ENCODE results near the gene AREL1.

The AREL1 gene

DNA sequence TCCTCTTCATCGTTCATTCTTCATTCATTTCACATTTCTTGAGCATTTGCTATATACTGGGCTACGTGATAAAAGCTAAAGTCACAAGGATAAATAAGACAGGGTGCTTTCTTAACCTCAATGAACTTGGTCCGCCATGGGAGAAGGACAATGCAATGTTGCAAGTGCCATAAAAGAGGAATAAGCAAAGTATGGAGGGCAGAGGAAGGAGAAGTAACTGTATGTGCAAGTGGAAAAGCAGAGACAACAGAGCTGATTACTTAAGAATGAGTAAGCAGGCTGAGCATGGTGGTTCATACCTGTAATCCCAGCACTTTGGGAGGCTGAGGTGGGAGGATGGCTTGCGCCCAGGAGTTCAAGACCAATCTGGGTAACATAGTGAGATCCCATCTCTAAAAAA lies 14.4 kb downstream of the AREL1 start:
- Histone ChIP-seq H3K27ac (no peak overlapping the region), H3K4me3 (no peak overlapping the region)

DNA sequence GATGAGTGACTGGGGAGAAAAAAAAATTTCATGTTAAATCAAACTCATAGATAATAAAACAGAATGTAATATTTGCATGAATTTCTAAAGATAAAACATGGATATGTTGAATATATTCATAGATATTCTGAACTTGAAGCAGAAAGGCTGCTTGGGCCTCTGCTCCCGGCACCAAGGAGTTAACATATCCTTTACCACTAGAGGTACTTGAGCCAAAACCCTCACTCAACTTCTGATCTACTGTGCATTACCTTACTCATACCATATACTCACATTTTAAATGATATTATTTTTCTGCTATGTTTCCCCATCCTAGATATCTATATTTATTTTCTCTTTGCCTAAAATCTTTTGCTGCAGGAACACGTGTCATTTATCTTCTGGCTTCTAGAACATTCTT lies 14.9 kb downstream of the AREL1 start:
- Histone ChIP-seq H3K4me3 (no peak overlapping the region), H3K27ac (no peak overlapping the region)

DNA sequence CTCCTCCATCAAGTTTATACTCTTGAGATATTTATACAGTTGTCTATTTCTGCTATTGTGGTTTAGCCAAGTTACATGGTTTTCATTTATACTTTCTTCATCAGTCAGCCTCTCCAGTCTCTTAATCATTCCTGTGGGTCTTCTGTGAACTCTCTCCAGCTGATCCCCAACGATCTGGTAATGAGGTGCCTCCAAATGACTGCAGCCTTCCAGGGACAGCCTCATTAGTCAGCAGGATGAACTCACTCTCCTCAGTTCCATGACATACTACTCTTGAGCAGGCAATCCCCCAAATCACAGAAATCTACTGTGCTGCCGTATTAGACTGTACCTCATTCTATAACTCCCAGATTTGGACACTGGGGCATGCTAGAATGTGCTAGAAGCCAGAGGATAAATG lies 15.3 kb downstream of the AREL1 start:
- H3K4me3 ChIP-seq, result no peak overlapping the region
- no peak overlapping the region for H3K27ac ChIP-seq

DNA sequence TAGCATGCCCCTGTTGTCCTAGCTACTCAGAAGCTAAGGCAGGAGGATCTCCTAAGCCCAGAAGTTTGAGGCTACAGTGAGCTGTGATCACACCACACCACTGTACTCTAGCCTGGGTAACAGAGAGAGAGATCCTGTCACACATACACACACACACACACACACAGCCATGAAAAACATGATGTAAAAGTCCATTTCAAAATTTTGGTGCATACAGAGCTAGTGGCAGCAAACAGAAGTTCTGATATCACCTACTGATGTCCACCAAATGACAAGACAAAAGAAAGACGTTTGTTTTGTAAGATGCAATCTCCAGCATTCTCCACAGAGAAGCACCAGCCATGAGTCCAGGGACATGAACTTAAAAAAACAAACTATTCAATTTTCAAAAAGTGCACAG lies 15.9 kb downstream of the AREL1 start:
- Histone ChIP-seq H3K27ac (no peak overlapping the region), H3K4me3 (no peak overlapping the region)

DNA sequence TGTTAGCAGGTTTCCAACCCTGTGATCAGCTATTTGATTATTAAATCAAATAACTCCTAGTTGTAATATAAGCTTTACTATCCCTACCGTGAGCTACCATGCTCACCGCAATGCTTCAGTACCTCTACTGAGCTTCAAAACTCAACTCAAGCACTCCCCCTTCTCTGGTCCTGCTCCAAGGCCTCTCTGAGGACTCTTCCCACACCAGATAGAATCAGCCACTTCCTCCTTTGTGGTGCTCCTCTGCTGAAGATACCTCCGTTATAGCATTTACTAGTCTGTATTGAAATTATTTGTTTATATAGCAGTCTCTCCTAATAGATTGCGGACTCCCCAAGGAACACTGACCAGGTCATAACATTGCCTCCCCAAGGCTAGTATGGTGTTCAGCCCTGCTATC lies 17.5 kb downstream of the AREL1 start:
- Histone ChIP-seq H3K27ac (no peak overlapping the region), H3K4me3 (no peak overlapping the region)

DNA sequence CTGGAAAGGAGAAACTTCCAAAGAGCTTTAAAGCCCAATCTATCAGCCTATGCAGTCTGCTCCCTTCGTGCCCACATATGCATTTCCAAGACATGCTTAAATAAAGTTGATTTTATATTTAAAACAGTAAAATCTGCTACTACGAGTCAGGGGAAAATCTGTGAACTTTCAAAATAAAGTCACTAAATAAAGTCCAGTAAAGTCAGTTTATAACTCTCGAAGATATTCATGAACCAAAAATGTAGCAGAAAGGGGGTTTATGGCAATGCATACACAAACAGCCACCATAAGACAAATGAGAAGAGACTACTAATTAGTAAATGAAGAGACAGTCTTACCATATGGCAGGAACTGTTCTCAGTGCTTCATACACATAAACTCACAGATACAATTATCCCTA lies 19.7 kb downstream of the AREL1 start:
- Histone ChIP-seq H3K27ac (no peak overlapping the region), H3K4me3 (no peak overlapping the region)

DNA sequence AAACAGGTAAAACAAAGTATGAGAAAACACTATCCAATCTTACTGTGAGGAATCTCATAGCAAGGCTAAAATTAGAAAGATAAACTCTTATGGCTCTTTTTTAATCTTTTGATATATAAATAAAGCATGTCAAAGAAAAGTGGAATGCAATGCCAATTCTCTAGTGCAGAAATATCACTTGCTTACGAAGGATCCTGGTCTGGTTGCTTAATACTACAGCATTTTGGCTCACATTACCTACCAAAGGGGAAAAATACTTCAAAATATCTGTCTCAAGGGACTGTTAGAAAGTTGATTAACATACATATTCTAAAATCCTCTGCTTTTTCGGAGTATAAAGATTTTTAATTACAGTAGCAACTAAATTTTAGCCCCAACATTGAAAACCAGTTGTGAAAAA lies 21.4 kb downstream of the AREL1 start:
- Histone ChIP-seq H3K4me3 (no peak overlapping the region), H3K27ac (no peak overlapping the region)

DNA sequence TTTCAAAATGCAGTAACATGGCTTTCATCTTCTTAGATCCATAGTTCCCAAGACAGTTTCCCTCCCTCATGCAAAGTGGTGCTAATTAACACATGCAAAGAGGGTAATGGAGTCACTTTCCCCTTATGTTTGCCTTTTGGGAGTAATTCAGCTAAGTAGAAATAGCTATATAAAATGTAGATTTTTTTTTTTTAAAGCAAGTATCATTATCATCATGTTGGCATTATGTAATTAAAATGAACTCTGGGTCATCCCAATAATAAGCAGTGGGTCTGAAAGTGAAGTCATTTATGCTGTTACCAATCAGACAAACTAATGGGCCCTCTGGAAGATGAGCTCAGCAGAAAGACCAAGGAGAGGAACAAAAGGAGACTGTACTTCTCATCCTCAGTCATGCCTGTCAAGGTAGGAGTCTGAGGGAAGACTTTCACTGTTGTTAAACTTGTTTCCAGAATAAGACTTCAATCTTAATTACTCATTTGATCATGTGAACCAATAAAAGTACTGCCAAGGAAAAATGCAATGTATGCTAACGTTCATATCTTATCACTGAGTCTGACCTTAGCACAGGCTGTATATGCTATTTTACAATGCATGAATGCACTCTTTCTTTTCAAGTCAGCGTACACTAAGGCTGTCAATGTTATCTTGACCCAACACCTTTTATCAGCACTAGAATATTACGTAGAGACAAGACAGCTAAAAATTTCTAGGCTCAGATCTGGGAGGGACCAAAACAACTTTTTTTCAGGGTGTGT lies 26.8 kb downstream of the AREL1 start:
- no peak overlapping the region for H3K4me3 ChIP-seq
- no peak overlapping the region for H3K27ac ChIP-seq

DNA sequence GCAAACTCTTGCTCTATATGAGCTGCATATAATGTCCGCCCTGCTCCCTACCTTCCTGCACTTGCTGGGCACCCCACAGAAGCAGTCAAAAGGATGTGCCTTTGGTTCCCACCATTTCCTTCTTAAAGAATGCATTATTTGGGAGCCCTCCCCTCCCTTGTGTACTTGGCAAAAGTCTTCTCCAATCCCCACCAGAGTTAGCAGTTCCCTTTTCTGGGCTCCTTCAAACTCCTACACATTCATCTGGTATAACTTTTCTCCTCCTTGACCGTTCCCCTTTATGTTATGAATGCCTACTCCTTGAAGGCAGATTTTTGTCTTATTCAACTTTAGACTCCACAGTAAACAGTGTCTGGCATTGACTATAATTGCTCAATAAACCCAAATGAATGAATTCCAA lies 27.8 kb downstream of the AREL1 start:
- Histone ChIP-seq H3K27ac (no peak overlapping the region), H3K4me3 (no peak overlapping the region)

DNA sequence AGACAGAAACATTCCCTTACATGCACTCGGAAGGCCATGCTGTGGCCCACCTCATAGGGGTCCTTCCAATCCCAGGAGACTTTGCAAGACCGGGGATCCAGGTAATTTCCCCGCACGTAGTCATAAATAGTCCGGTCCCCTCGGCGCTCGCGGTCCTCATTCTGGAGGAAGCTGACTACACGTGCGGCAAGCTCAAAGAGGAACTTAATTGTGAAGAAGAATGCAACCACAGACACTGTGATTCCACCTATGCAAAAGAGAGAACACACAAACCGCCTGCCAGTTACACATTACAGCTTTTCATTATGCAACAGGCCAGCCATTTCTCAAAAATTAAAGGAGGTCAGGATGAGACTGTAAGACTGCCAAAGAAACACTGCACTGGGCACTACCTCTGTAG lies 28.4 kb downstream of the AREL1 start:
- Histone ChIP-seq H3K27ac (no peak overlapping the region), H3K4me3 (no peak overlapping the region)

DNA sequence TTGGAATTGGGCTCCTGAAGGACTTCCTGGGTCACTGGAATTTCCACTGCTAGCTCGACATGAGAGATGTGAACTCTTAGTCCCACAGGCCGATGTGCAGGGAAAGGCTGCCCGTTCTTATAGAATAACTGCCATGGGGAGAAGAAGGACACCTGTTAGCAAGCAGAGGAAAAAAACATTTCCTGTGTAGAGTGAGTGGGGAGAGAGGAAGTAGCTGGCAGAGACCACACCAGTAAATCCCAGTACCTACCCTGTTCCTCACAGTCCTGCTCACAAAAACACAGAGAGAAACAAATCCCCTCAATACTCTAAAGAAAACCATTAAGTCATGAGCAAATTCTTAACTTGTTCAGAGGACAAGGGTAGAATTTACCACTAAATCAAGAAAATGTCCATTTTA lies 29.5 kb downstream of the AREL1 start:
- peak overlapping the region in 2 of 21 experiments; percentile 0 to 10 for H3K27ac ChIP-seq
- H3K4me3 ChIP-seq, result no peak overlapping the region

DNA sequence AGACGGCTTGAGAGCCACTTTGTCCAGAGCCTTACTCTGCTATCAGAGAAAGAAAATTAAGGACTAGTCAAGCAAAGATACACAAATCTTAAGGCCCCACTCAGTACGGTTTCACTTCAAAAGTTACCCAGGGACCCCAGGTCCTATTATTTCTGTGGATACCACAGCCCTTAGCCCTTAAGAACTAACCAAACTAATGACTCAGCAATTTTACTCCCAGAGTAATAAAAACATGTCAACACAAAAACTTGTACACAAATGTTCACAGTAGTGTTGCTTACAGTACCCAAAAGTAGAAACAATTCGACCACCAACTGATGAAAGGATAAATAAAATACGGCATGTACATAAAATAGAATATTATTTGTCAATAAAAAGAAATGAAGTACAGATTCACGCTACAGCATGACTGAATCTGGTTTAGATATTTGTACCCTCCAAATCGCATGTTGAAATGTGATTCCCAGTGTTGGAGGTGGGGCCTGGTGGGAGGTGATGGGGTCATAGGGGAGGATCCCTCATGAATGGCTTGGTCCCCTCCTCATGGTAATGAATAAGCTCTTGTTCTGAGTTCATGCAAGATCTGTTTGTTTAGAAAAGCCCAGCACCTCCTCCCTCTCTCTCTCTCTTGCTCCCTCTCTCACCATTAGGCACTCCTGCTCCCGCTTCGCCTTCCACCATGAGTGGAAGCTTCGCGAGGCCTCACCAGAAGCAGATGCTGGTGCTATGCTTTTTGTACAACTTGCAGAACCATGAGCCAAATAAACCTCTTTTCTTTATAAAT lies 30.5 kb downstream of the AREL1 start:
- H3K27ac ChIP-seq, result no peak overlapping the region
- H3K4me3 ChIP-seq, result no peak overlapping the region

DNA sequence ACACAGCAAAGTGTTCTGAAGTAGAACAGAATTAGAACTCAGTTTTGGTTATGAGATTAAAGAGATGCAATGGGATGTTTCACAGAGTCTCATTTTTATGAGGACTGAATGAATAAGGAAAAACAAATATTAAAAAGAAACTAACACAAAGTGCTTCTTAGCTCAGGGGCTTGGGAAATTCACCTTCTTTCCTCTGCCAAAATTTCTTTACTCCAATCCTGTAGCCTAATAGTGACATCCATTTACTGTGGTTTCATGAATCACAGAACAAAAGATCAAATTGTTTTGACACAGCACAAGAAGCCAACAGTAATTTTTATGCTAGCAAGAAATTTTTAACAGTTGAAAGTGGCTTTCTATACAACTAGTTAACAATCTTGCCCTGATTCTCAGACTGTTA lies 37.7 kb downstream of the AREL1 start:
- no peak overlapping the region for H3K4me3 ChIP-seq
- no peak overlapping the region for H3K27ac ChIP-seq

DNA sequence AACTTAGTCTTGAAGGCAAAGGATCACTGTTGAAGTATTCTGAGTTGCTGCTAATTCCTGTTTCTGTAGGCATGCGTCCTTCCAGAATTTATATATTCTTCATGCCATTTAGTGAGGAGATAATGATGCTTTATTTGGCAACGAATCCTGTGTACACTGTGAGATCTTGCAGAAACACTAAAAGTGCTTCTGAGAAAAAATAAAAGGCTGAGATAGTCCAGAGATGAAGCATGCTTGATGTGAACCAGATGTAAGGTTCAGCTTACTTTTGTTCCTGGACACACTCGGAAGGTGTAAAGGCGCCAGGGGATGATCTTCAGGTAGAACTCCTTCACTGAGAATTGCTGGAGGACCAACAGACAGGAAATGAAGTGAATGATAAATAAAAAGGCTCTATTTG lies 39.1 kb downstream of the AREL1 start:
- no peak overlapping the region for H3K27ac ChIP-seq
- no peak overlapping the region for H3K4me3 ChIP-seq

DNA sequence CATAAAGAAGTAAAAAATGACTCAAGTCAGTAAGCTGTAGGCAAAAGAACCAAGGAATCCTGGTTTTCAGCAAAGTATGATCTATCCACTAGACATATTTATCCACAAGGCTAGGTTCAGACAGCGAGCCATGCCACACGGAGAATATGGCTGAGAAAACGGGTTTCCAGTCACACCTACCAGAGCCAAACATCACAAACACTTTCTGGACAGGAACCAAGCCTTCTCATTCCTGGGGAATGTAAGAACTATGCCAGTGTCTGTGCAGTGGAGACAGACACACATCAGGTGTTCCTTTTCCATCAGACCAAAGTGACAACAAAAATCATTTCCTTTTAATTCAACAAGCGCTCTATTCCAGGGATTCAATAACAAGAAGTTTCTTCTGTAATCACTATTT lies 41.1 kb downstream of the AREL1 start:
- no peak overlapping the region for H3K4me3 ChIP-seq
- no peak overlapping the region for H3K27ac ChIP-seq

DNA sequence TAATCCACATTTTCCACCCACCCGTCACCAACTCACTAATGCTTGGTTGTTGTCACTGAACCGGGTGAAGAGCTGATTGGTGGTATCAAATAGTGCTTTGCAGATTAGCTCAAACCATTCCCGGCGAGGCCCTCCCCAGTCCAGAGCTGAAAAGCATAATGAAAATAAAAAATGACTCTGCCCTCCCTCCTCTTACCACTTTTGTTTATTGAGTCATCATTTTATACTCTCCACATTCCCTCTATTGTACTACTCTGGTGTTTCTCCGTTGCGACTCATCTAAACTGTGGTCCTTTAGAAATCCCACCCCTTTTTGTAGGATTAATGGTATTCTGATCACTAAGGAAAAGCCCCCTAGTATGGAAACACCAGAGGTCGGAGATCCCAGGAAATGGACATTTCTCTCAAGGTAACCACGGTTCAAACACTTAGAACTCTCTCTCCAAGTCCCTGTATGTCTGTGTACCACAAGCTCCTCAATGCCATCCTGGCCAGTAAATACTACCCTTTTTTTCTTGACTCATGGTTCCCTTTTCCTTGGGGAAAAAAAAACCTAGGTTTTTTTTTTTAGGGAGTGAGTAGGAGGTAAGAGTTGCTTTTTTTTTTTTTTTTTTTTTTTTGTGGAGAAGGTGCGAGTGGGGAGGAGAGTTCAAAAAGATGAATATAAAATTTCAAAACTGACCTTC lies 42.0 kb downstream of the AREL1 start:
- Histone ChIP-seq H3K4me3 (no peak overlapping the region), H3K27ac (no peak overlapping the region)

DNA sequence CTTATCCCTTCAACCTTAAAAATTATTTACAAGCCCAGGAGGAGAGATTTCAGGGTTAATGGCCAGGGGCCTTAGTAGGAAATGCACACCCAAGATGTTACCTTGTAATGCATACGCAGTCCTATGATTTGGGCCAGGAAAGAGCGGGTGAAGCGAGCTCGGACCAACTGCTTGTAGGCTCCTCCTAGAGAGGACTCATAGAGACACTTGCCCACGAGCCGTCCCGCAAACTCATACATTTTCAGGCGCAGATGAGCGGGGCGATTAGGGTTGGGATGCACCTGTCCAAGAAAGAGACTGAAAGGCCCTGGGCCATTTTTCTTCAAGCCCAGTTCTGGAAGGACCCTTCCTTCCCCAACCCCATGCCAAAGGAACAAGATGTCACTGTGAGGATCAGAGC lies 43.0 kb downstream of the AREL1 start:
- H3K4me3 ChIP-seq, result no peak overlapping the region
- H3K27ac ChIP-seq, result no peak overlapping the region

DNA sequence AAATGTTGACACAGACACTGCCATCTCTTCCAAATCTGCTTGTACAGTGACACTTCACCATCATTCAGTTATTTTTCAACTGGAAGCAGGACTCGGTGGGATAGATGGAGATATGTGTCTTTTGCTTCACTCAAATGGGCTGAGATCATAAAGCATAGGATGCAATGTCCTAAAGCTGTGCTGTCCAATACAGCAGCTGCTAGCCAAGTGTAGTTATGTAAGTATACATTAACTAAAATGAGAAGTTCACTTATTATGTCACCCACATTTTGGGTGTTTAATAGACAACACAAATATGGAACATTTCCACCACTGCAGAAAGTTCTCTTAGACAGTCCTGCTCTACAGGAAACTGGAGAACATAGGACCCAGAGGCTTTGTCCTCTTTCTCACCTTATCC lies 43.6 kb downstream of the AREL1 start:
- no peak overlapping the region for H3K27ac ChIP-seq
- H3K4me3 ChIP-seq, result no peak overlapping the region

DNA sequence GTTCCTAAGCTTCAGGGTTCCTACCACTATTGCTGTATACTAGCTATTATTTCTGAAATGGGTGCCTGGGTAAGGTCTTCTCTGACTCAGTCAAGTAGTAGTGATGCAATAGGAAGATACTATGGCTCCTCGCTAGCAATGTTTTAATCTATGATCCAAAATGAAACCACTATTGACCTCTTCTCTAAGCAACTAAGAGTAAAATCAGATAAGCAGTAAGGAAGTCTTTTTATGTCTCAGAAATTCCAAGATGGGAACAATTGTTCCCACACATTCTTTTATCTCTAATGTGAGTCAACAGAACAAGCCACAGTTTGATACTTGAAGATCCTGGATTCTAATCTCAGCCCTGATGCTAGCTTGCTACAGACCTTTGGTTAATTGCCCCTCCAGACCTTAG lies 45.1 kb downstream of the AREL1 start:
- Histone ChIP-seq H3K4me3 (no peak overlapping the region), H3K27ac (no peak overlapping the region)

DNA sequence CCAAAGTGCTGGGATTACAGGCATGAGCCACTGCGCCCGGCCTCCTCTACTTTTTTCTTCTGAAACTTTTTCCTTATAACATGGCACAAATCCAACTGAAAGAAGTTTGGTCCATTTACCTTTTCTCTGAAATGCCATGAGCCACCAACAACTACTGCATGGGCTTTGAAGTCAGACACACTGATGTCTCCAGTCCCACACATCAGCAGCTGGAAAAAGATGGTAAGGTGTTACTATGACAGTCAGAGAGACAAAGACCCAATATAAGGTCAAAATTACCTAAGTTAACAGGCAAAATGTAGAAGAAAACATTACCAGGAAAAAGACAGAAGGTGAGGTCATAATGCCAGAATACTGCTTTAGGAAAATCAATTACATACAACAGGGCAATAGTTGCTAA lies 48.2 kb downstream of the AREL1 start:
- H3K4me3 ChIP-seq, result no peak overlapping the region
- no peak overlapping the region for H3K27ac ChIP-seq

DNA sequence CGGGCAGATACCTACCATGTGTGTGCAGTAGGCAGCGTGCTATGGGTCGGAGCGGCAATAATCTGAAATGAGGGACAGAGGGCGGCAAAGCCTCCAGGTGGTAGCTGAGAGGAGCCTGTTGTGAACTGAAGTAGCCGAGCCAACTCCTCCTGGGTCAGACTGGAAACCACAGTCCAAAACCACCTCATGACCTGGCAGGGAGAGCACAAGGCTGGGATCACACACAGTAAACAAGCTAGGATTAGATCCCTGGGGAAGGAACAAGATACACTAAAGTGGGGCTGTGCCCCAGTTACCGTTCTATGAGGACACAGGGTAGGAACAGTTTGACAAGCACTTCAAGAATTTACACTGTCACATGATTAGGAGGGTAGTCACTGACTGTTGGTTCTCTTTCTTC lies 49.0 kb downstream of the AREL1 start:
- Histone ChIP-seq H3K4me3 (no peak overlapping the region), H3K27ac (peak overlapping the region in 2 of 21 experiments; percentile 3 to 31)

Data from skin epidermis (tissue), 12 donors.